HepG2 (cell line): Measurements from ENCODE around the gene ZFHX3. TPM values are rescaled to one million over a fixed set of nuclear protein-coding genes. Genes with fewer than 3 reads are reported as not detected.

Experiments used
- DNMT3B ChIP-seq: conservative IDR thresholded peaks from 2 replicates; pipeline ENCODE4 v1.6.1; 2016; ENCODE audit warnings: missing biosample characterization, control low read depth
- EP300 ChIP-seq, 3 experiments: sonication (generic) in 1 of 3; formaldehyde crosslinking in 1 of 3; IDR thresholded peaks; 2 replicates each; pipeline versions ENCODE4 v1.5.1 to v1.6.1; 2011 to 2020; ENCODE audit warnings: low read depth in 2 of 3, low read length in 2 of 3, borderline replicate concordance in 1 of 3, improper control_type of control experiment in 1 of 3, mild to moderate bottlenecking in 1 of 3, missing genetic modification reagents in 1 of 3, moderate library complexity in 1 of 3
- HIC2 ChIP-seq: sonication (generic); formaldehyde crosslinking; IDR thresholded peaks from 2 replicates; pipeline ENCODE4 v1.9.0; 2022; ENCODE audit warnings: low read depth, missing genetic modification reagents
- HINFP ChIP-seq: sonication (generic); formaldehyde crosslinking; IDR thresholded peaks from 2 replicates; pipeline ENCODE4 v1.4.0; 2020; ENCODE audit warnings: low read depth, mild to moderate bottlenecking, missing genetic modification reagents
- HOXA5 ChIP-seq: sonication (generic); formaldehyde crosslinking; IDR thresholded peaks from 2 replicates; pipeline ENCODE4 v1.4.0; 2020; ENCODE audit warnings: missing genetic modification reagents
- IKZF5 ChIP-seq: IDR thresholded peaks from 2 replicates; pipeline ENCODE4 v1.6.1; 2018; ENCODE audit warnings: missing genetic modification reagents, mild to moderate bottlenecking, missing compliant biosample characterization
- KDM2A ChIP-seq: sonication (generic); formaldehyde crosslinking; IDR thresholded peaks from 2 replicates; pipeline ENCODE4 v1.4.0; 2020; ENCODE audit warnings: low read depth, missing genetic modification reagents, borderline replicate concordance
- MAFG ChIP-seq: sonication (generic); formaldehyde crosslinking; IDR thresholded peaks from 2 replicates; pipeline ENCODE4 v1.5.1; 2020; ENCODE audit warnings: mild to moderate bottlenecking, missing genetic modification reagents
- NFYC ChIP-seq: IDR thresholded peaks from 2 replicates; pipeline ENCODE4 v1.6.1; 2016; ENCODE audit warnings: missing genetic modification reagents, missing compliant biosample characterization
- SALL1 ChIP-seq: sonication (generic); formaldehyde crosslinking; IDR thresholded peaks from 2 replicates; pipeline ENCODE4 v1.8.0; 2022; ENCODE audit warnings: mild to moderate bottlenecking, missing genetic modification reagents
- ZBTB20 ChIP-seq: sonication (generic); formaldehyde crosslinking; IDR thresholded peaks from 2 replicates; pipeline ENCODE4 v1.8.1; 2023; ENCODE audit warnings: missing genetic modification reagents, low read depth, mild to moderate bottlenecking, borderline replicate concordance
- ZNF121 ChIP-seq: sonication (generic); formaldehyde crosslinking; IDR thresholded peaks from 2 replicates; pipeline ENCODE4 v1.5.0; 2020; ENCODE audit warnings: mild to moderate bottlenecking, missing genetic modification reagents
- ZNF264 ChIP-seq: sonication (generic); formaldehyde crosslinking; IDR thresholded peaks from 2 replicates; pipeline ENCODE4 v1.4.0; 2020; ENCODE audit warnings: missing genetic modification reagents
- ZNF543 ChIP-seq: sonication (generic); formaldehyde crosslinking; IDR thresholded peaks from 2 replicates; pipeline ENCODE4 v1.4.0; 2020; ENCODE audit warnings: mild to moderate bottlenecking, missing genetic modification reagents
- ZNF597 ChIP-seq: sonication (generic); formaldehyde crosslinking; IDR thresholded peaks from 2 replicates; pipeline ENCODE4 v1.5.0; 2020; ENCODE audit warnings: missing genetic modification reagents
- ZNF704 ChIP-seq: sonication (generic); formaldehyde crosslinking; IDR thresholded peaks from 2 replicates; pipeline ENCODE4 v1.8.1; 2023; ENCODE audit warnings: mild to moderate bottlenecking, inconsistent platforms, moderate library complexity, missing genetic modification reagents, borderline replicate concordance
- ZNF766 ChIP-seq: sonication (generic); formaldehyde crosslinking; IDR thresholded peaks from 2 replicates; pipeline ENCODE4 v1.5.0; 2020; ENCODE audit warnings: missing genetic modification reagents, borderline replicate concordance
- ZNF800 ChIP-seq: sonication (generic); formaldehyde crosslinking; IDR thresholded peaks from 2 replicates; pipeline ENCODE4 v1.4.0; 2020; ENCODE audit warnings: missing genetic modification reagents
- ZSCAN21 ChIP-seq: sonication (generic); formaldehyde crosslinking; IDR thresholded peaks from 2 replicates; pipeline ENCODE4 v1.8.0; 2022; ENCODE audit warnings: mild to moderate bottlenecking, missing genetic modification reagents, moderate library complexity, borderline replicate concordance
- polyA plus RNA-seq, 8 experiments: library from polyadenylated mRNA; depleted of rRNA in 3 of 8; stranded (reverse) in 7 of 8; unstranded in 1 of 8; fragments of >200 nt; fragmentation: Illumina TruSeq in 4 of 8; extraction: Trizol in 4 of 8; gene quantifications; 2 replicates each; pipeline versions ENCODE4 v1.2.1 to v1.2.3, GENCODE V29; 2011 to 2016; ENCODE audit warnings: low read depth in 4 of 8, missing spikeins in 1 of 8, mixed read lengths in 1 of 8; ENCODE audit not compliant: insufficient read depth in 1 of 8
- total RNA-seq, 5 experiments: library from RNA; depleted of rRNA; stranded (reverse); fragments of >200 nt; fragmentation: Illumina TruSeq; extraction: Trizol; gene quantifications; 2 replicates each; pipeline ENCODE4 v1.2.3, GENCODE V29; 2016; ENCODE audit warnings: low read depth in 1 of 5

Gene ZFHX3
- total and polyA plus RNA-seq, 2 of the 13 experiments (the other 11 are each of a cell fraction or from before 2014, with no cell fraction given), result 5.0 to 6.0 TPM

GRCh38 chr16:73020409-73020884 lies 27.5 kb downstream of the ZFHX3 start (continued):
- TF ChIP-seq KDM2A (peak; percentile 71; the same call in 1 of the 2 replicates), ZSCAN21 (CRISPR knock-in tag) (no peak), ZNF597 (no peak), ZNF800 (CRISPR knock-in tag) (no peak), ZNF121 (no peak), HIC2 (no peak), IKZF5 (CRISPR knock-in tag) (peak; percentile 50; the same call in 1 of the 2 replicates), NFYC (CRISPR knock-in tag) (no peak), ZNF704 (CRISPR knock-in tag) (no peak), ZNF264 (CRISPR knock-in tag) (peak; percentile 54; the same call in 1 of the 2 replicates), HINFP (CRISPR knock-in tag) (no peak), HOXA5 (CRISPR knock-in tag) (0 out of 2 replicates have a peak, but pooled peaks have one; percentile 24), MAFG (CRISPR knock-in tag) (peak; percentile 99), SALL1 (peak; percentile 82), DNMT3B (CRISPR knock-in tag) (peak; percentile 68; the same call in 1 of the 2 replicates), ZBTB20 (CRISPR knock-in tag) (no peak), ZNF543 (CRISPR knock-in tag) (no peak), EP300 (IDR thresholded peaks at IDR 0.05; ENCODE audit: low read depth in 2 of 2, low read length in 2 of 2) (peak; percentile 69 to 87; a peak in 3 of 4 replicates), EP300 (CRISPR knock-in tag; IDR thresholded peaks at IDR 0.05; ENCODE audit: borderline replicate concordance) (peak; percentile 66; the same call in 1 of the 2 replicates), ZNF766 (no peak)
